Measurements from ENCODE around the gene PDE1C. TPM values are rescaled to one million over a fixed set of nuclear protein-coding genes. Genes with fewer than 3 reads are reported as not detected.

PDE1C gene
- polyA plus RNA-seq, 1 of the 3 experiments (the other 2 are of a cell fraction) = 4.6 TPM

DNA sequence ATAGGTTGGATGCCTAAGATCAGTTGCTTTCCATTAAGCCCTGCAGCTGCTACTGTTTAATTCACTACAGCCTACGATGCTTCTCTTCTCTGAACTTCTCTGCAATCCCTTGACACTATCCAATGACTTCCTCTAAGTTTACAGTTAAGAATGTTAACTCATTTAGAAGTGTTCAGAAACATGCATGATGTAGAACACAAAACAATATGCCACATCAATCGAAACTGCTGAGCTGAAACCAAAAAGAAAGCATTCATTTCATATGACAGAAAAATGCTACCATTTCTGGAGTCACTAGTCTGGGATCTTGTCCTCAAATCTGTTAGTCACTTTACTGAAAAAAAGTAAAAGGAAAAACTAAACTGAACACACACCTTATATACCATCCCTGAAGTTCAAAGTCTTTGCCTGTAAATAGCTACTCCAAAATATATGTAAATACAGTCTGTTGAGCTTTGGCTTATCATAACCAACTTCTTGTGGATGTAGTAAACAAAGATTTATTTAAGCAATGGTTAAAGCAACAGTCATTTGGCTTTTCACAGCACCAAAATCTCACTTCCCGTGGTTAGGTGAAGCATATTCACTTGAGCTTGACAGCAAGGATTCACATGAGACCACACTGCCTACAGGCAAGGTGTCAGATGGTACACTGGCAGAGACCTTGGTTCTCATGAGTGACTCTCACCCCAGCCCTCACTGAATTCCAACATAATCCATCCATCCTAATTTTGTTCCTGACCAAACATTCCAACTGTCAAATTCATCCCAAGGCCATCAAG is 196.2 kb downstream of the PDE1C start:
- Histone ChIP-seq H2AFZ (ENCODE audit: low read depth) (no peak overlapping the region), H3F3A (replicated peaks; ENCODE audit: insufficient read depth) (no peaks in the 10 kb centered on the region), H3K4me1 (ENCODE audit: control insufficient read depth in 1 of 2, insufficient read depth in 2 of 2, low read depth in 1 of 2, low read length in 1 of 2) (peaks cover 0 to 2% of the 10 kb centered on the region in 2 experiments; a peak in 2 of 4 replicates), H3K4me2 (no peak overlapping the region), H4K20me1 (ENCODE audit: insufficient read depth) (no peaks in the 10 kb centered on the region), H3K9me2 (no peaks in the 10 kb centered on the region), H3K4me3 (ENCODE audit: low read depth in 2 of 2, low read length in 1 of 2) (no peak overlapping the region), H3K79me2 (ENCODE audit: insufficient read depth) (no peaks in the 10 kb centered on the region), H3K9ac (no peak overlapping the region), H3K36me3 (replicated peaks in 1 of 2; ENCODE audit: control insufficient read depth in 1 of 2, insufficient read depth in 2 of 2, low read length in 1 of 2) (peaks cover 0 to 4% of the 10 kb centered on the region in 2 experiments), H3K27me3 (ENCODE audit: insufficient read depth) (no peaks in the 10 kb centered on the region), H3K9me3 (no peaks in the 10 kb centered on the region), H3K27ac (ENCODE audit: low read depth in 2 of 2, low read length in 1 of 2) (no peak overlapping the region; a peak in 1 of 4 replicates)
- ChIA-PET POLR2A (no interaction called here), CTCF (no interaction called here)
- WGBS (ENCODE audit: low lambda C conversion rate) = 16% methylated on average over 3 of the region's 3 CpGs
- DNase-seq = no peak
- TF ChIP-seq GATA2 (CRISPR knock-in tag; IDR thresholded peaks at IDR 0.05) (no peak), YY1 (IDR thresholded peaks at IDR 0.05; ENCODE audit: low read depth) (no peak), POLR2AphosphoS5 (IDR thresholded peaks at IDR 0.05; ENCODE audit: low read depth, low read length) (no peak)

DNA sequence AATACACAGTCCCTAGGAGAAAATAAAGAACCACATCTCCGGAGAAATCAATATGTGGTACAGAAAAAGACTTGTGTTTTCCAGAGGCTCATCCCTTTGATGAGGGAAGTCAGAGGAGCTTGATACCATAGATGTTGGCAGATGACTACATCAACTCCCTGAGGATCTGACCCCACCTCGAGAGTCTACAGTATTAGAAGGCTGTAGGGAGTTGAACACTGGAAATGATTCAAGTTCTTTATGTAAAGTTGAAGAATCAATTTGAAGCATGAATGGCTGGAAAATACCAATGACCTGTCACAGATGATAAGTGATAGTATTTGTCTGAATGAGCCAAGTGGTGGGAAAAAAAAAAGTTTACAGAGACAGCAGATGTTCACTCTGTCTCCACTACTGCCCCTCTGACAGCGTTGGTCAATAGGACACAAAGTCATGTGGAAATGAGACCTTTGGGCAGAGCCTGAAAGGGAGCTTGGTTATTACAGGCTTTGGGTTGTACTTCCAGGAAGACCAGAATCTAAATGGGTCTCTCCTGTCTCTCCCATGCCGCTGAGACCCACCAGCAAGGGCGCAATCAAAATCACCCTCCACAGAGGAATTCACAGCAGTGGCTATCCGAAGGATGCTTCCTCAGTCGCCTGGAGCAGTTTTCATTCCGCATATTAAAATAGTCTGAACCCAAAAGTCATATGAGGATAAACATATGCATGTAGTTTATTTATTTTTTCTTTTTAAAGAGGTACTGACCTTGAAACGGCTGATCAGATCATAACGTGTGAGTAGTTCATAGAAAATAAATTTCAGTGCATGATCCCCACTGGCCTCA is 197.4 kb downstream of the PDE1C start:
- Histone ChIP-seq H3K9ac (no peak overlapping the region), H3F3A (replicated peaks; ENCODE audit: insufficient read depth) (no peaks in the 10 kb centered on the region), H2AFZ (ENCODE audit: low read depth) (no peak overlapping the region), H3K27ac (ENCODE audit: low read depth in 2 of 2, low read length in 1 of 2) (no peak overlapping the region), H4K20me1 (ENCODE audit: insufficient read depth) (no peaks in the 10 kb centered on the region), H3K27me3 (ENCODE audit: insufficient read depth) (no peaks in the 10 kb centered on the region), H3K4me2 (no peak overlapping the region), H3K79me2 (ENCODE audit: insufficient read depth) (no peaks in the 10 kb centered on the region), H3K4me1 (ENCODE audit: control insufficient read depth in 1 of 2, insufficient read depth in 2 of 2, low read depth in 1 of 2, low read length in 1 of 2) (no peaks in the 10 kb centered on the region; a peak in 1 of 4 replicates), H3K9me3 (no peaks in the 10 kb centered on the region), H3K9me2 (no peaks in the 10 kb centered on the region), H3K4me3 (ENCODE audit: low read depth in 2 of 2, low read length in 1 of 2) (no peak overlapping the region), H3K36me3 (replicated peaks in 1 of 2; ENCODE audit: control insufficient read depth in 1 of 2, insufficient read depth in 2 of 2, low read length in 1 of 2) (peaks cover 0 to 2% of the 10 kb centered on the region in 2 experiments)
- TF ChIP-seq EP300 (IDR thresholded peaks at IDR 0.05; ENCODE audit: borderline replicate concordance in 1 of 2, low read depth in 1 of 2, low read length in 1 of 2) (no peak), SIN3A (IDR thresholded peaks at IDR 0.05; ENCODE audit: borderline replicate concordance, low read depth, low read length) (no peak), RCOR1 (IDR thresholded peaks at IDR 0.05; ENCODE audit: low read length) (no peak), TEAD4 (IDR thresholded peaks at IDR 0.05; ENCODE audit: borderline replicate concordance, insufficient read depth) (no peak), EZH2phosphoT487 (IDR thresholded peaks at IDR 0.05; ENCODE audit: borderline replicate concordance, low read depth) (no peak), SMC3 (IDR thresholded peaks at IDR 0.05; ENCODE audit: low read depth, low read length) (no peak), MEF2A (IDR thresholded peaks at IDR 0.05; ENCODE audit: borderline replicate concordance, low read depth) (no peak), NFIC (IDR thresholded peaks at IDR 0.05; ENCODE audit: borderline replicate concordance) (no peak), GABPA (IDR thresholded peaks at IDR 0.05; ENCODE audit: low read depth) (no peak), RFX5 (IDR thresholded peaks at IDR 0.05; ENCODE audit: low read length) (no peak), TAF1 (IDR thresholded peaks at IDR 0.05; ENCODE audit: borderline replicate concordance, low read depth, low read length) (no peak), MXI1 (IDR thresholded peaks at IDR 0.05; ENCODE audit: low read depth, low read length) (no peak), POLR2AphosphoS5 (IDR thresholded peaks at IDR 0.05; ENCODE audit: low read depth, low read length) (no peak), YY1 (IDR thresholded peaks at IDR 0.05; ENCODE audit: low read depth) (no peak), CHD2 (IDR thresholded peaks at IDR 0.05; ENCODE audit: low read length, partially characterized antibody) (no peak), NRF1 (IDR thresholded peaks at IDR 0.05; ENCODE audit: low read depth, low read length) (no peak)
- TF ChIP-seq, protein P1, sequence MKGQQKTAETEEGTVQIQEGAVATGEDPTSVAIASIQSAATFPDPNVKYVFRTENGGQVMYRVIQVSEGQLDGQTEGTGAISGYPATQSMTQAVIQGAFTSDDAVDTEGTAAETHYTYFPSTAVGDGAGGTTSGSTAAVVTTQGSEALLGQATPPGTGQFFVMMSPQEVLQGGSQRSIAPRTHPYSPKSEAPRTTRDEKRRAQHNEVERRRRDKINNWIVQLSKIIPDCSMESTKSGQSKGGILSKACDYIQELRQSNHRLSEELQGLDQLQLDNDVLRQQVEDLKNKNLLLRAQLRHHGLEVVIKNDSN (IDR thresholded peaks at IDR 0.05; ENCODE audit: borderline replicate concordance, low read depth) = no peak
- TF ChIP-seq, protein P2, sequence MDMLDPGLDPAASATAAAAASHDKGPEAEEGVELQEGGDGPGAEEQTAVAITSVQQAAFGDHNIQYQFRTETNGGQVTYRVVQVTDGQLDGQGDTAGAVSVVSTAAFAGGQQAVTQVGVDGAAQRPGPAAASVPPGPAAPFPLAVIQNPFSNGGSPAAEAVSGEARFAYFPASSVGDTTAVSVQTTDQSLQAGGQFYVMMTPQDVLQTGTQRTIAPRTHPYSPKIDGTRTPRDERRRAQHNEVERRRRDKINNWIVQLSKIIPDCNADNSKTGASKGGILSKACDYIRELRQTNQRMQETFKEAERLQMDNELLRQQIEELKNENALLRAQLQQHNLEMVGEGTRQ (IDR thresholded peaks at IDR 0.05; ENCODE audit: borderline replicate concordance, low read depth, low read length) = no peak
- TF ChIP-seq, protein P3, sequence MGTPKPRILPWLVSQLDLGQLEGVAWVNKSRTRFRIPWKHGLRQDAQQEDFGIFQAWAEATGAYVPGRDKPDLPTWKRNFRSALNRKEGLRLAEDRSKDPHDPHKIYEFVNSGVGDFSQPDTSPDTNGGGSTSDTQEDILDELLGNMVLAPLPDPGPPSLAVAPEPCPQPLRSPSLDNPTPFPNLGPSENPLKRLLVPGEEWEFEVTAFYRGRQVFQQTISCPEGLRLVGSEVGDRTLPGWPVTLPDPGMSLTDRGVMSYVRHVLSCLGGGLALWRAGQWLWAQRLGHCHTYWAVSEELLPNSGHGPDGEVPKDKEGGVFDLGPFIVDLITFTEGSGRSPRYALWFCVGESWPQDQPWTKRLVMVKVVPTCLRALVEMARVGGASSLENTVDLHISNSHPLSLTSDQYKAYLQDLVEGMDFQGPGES (IDR thresholded peaks at IDR 0.05; ENCODE audit: low read depth, low read length) = no peak
- TF ChIP-seq, protein P4, sequence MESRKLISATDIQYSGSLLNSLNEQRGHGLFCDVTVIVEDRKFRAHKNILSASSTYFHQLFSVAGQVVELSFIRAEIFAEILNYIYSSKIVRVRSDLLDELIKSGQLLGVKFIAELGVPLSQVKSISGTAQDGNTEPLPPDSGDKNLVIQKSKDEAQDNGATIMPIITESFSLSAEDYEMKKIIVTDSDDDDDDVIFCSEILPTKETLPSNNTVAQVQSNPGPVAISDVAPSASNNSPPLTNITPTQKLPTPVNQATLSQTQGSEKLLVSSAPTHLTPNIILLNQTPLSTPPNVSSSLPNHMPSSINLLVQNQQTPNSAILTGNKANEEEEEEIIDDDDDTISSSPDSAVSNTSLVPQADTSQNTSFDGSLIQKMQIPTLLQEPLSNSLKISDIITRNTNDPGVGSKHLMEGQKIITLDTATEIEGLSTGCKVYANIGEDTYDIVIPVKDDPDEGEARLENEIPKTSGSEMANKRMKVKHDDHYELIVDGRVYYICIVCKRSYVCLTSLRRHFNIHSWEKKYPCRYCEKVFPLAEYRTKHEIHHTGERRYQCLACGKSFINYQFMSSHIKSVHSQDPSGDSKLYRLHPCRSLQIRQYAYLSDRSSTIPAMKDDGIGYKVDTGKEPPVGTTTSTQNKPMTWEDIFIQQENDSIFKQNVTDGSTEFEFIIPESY (IDR thresholded peaks at IDR 0.05; ENCODE audit: borderline replicate concordance, low read depth) = no peak
- DNase-seq = no peak
- ChIA-PET POLR2A (no interaction called here), CTCF (interaction anchor here (1.2 kb wide), 1 partner anchor 90 kb away, joined by 4 read pairs; no protein-coding TSS in a partner anchor)
- 13% methylated on average over 10 of the region's 10 CpGs for WGBS (ENCODE audit: low lambda C conversion rate)

All from SK-N-SH (cell line).